Left ventricle myocardium inferior (tissue), 1 donor: Measurements from ENCODE around the gene HELT. TPM values are rescaled to one million over a fixed set of nuclear protein-coding genes. Genes with fewer than 3 reads are reported as not detected.

Experiments used
- DNase-seq: peaks from one replicate; pipeline ENCODE4 v3.0.0-alpha.2; 2020
- H3K27ac ChIP-seq: fragments of 200-600 bp; replicated peaks from 2 replicates; pipeline ENCODE4 v1.8.0; 2021
- H3K27me3 ChIP-seq: fragments of 200-600 bp; 2 replicates; pipeline ENCODE4 v1.8.0; 2021; ENCODE audit warnings: low read depth
- H3K36me3 ChIP-seq: fragments of 200-600 bp; 2 replicates; pipeline ENCODE4 v1.8.0; 2021
- H3K4me1 ChIP-seq: fragments of 200-600 bp; 2 replicates; pipeline ENCODE4 v1.8.0; 2021
- H3K4me3 ChIP-seq: fragments of 200-600 bp; 2 replicates; pipeline ENCODE4 v1.8.0; 2021; ENCODE audit warnings: mild to moderate bottlenecking, moderate library complexity
- H3K9me3 ChIP-seq: fragments of 200-600 bp; replicated peaks from 2 replicates; pipeline ENCODE4 v1.8.0; 2021
- CTCF ChIP-seq: fragments of 200-600 bp; IDR thresholded peaks from 2 replicates; pipeline ENCODE4 v1.8.0; 2021; ENCODE audit warnings: antibody characterized with exemption, mild to moderate bottlenecking, borderline replicate concordance
- intact Hi-C: fragments of 100-400 bp; cut with micrococcal nuclease; formaldehyde crosslinking; loops from one replicate; pipeline ENCODE4 v1.11.0; 2022
- total RNA-seq: library from RNA; stranded (reverse); fragmentation: NEBNext Ultra II Directional; extraction: Animal tissue kit (Norgen Biotek cat#: 25700); gene quantifications from one replicate; pipeline ENCODE4 v1.2.1, GENCODE V29; 2021
- donor health status: DM: no; HTN: yes; CAD: no; lungs with severe emphysema.

HELT gene
- total RNA-seq, 1 donor from 2014 or later: not detected

GRCh38 chr4:184978211-184978610 lies 40.1 kb upstream of the HELT start:
- peak; percentile 73 for DNase-seq
- no peak for TF ChIP-seq CTCF
- intact Hi-C loops: no loop called here

DNA sequence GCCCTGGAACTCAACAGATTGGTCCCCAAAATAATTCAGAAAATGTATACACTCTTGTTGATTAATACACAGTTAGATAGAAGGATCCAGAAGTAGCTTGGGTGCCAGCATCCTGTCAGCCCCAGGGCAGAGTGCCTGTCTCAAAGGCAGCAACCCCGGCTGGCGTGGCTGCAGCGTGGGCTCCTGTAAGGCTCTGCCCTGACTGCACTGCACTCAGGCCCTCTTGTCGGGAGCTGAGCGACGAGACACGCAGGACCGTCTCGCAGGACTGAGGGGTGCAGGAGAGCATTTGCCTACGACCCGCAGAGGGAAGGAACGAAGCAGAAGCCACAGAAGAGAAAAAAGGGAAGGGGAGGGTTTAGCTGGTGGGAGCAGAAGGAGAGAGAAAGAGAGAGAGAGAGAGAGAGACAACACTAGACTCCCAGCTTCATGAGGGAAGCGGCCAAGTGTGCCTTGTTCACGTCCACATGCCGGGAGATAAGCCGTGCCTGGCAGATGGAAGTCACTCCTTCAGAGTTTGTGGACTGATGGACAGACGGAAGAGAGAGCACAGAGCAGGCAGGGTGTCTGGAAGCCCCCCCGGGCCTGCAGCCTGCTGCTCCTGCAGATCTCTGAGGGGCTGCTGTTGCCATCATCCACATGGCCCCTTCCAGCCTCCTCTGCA lies 38.7 kb upstream of the HELT start:
- peaks cover 35% of the 10 kb centered on the region for H3K4me1 ChIP-seq
- no peak for DNase-seq
- no peaks in the 10 kb centered on the region for H3K9me3 ChIP-seq
- no peaks in the 10 kb centered on the region for H3K27me3 ChIP-seq
- no peaks in the 10 kb centered on the region for H3K36me3 ChIP-seq
- no peak for TF ChIP-seq CTCF
- intact Hi-C loops: loop anchor here (5.0 kb wide), 1 partner anchor 232 kb away; no protein-coding TSS in a partner anchor
- H3K4me3 ChIP-seq: no peak overlapping the region
- peak overlapping the region; percentile 41 for H3K27ac ChIP-seq

More at GRCh38 chr4:184978211-184978610, 40.1 kb upstream of the HELT start:
- no peak overlapping the region for H3K4me3 ChIP-seq
- no peaks in the 10 kb centered on the region for H3K36me3 ChIP-seq
- H3K4me1 ChIP-seq: peaks cover 27% of the 10 kb centered on the region
- no peaks in the 10 kb centered on the region for H3K27me3 ChIP-seq
- H3K27ac ChIP-seq: peak overlapping the region; percentile 17
- no peaks in the 10 kb centered on the region for H3K9me3 ChIP-seq

DNA sequence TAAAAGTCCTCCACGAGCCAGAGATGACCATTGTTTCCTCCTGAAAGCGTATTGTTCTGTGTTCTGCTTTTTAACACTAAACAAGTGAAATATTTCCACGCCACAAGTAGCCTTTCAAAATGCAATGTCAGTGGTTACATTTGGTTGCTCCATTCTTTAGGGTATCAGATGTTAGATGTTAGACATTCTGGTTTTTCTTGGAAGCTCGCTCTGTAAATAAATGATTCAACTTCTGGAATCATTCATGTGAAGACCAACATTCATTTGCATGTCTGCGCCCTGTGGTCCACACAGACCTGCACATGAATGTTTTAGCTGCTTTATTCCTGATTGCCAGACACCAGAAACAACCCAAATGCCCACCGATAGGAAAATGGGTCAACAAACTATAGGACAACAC lies 38.0 kb upstream of the HELT start:
- no peak overlapping the region for H3K27ac ChIP-seq
- intact Hi-C loops: loop anchor here (5.0 kb wide), 1 partner anchor 233 kb away; no protein-coding TSS in a partner anchor
- DNase-seq: no peak
- H3K36me3 ChIP-seq: no peaks in the 10 kb centered on the region
- no peak overlapping the region for H3K4me3 ChIP-seq
- no peak for TF ChIP-seq CTCF
- peaks cover 35% of the 10 kb centered on the region for H3K4me1 ChIP-seq
- H3K9me3 ChIP-seq: no peaks in the 10 kb centered on the region
- H3K27me3 ChIP-seq: no peaks in the 10 kb centered on the region

- intact Hi-C loops: loop anchor here (5.0 kb wide), 1 partner anchor 237 kb away; no protein-coding TSS in a partner anchor
- H3K27ac ChIP-seq: peak overlapping the region; percentile 10
- DNase-seq: peak; percentile 67
- no peaks in the 10 kb centered on the region for H3K27me3 ChIP-seq
- H3K4me3 ChIP-seq: no peak overlapping the region
- H3K36me3 ChIP-seq: no peaks in the 10 kb centered on the region
- TF ChIP-seq CTCF: peak; percentile 63
- H3K9me3 ChIP-seq: no peaks in the 10 kb centered on the region
- peaks cover 22% of the 10 kb centered on the region for H3K4me1 ChIP-seq
Observed at GRCh38 chr4:184983672-184984356, 34.5 kb upstream of the HELT start.

- peaks cover 17% of the 10 kb centered on the region for H3K27me3 ChIP-seq
- intact Hi-C loops: no loop called here
- H3K4me1 ChIP-seq: peaks cover 11% of the 10 kb centered on the region
Observed at GRCh38 chr4:184987493-184988031, 30.7 kb upstream of the HELT start.

More at GRCh38 chr4:184987493-184988031, 30.7 kb upstream of the HELT start:
- H3K9me3 ChIP-seq: no peaks in the 10 kb centered on the region
- no peak for DNase-seq
- H3K27ac ChIP-seq: no peak overlapping the region
- TF ChIP-seq CTCF: no peak
- no peaks in the 10 kb centered on the region for H3K36me3 ChIP-seq
- no peak overlapping the region for H3K4me3 ChIP-seq
